ENCODE results near the gene LANCL2.
A peak's percentile ranks its signal among the peaks of the same experiment; 100 is the strongest.

The LANCL2 gene

GRCh38 chr7:55472928-55473725, 108.0 kb downstream of the LANCL2 start:
- DNase-seq, result peak; percentile 39

GRCh38 chr7:55473932-55474331, 108.8 kb downstream of the LANCL2 start:
- DNase-seq, result peak; percentile 23

- peak; percentile 48 for DNase-seq
Observed at GRCh38 chr7:55474944-55475854, 110.1 kb downstream of the LANCL2 start.

- no peak for DNase-seq
Observed at GRCh38 chr7:55475855-55476803, 111.0 kb downstream of the LANCL2 start.

GRCh38 chr7:55476852-55477780, 112.0 kb downstream of the LANCL2 start:
- no peak for DNase-seq

GRCh38 chr7:55477781-55478374, 112.7 kb downstream of the LANCL2 start:
- DNase-seq, result no peak

- DNase-seq, result no peak
Observed at GRCh38 chr7:55478700-55479099, 113.6 kb downstream of the LANCL2 start.

- DNase-seq, result no peak
Observed at GRCh38 chr7:55481155-55481554, 116.0 kb downstream of the LANCL2 start.

GRCh38 chr7:55483046-55483445, 117.9 kb downstream of the LANCL2 start:
- no peak for DNase-seq

All from CD4-positive, alpha-beta T cell treated with Interleukin-6 for 4 hours (primary cell).